Left hindlimb (tissue), 1 donor: Measurements from ENCODE around the gene RPAP3.
"Not testable (repeated sequence)": the region's sequence is repeated elsewhere in the genome, so short reads cannot be mapped to it uniquely, and the experiment has no call there.

Experiments used
- DNase-seq: peaks from one replicate; pipeline ENCODE4 v3.0.0-alpha.2; 2018

Gene RPAP3

DNA sequence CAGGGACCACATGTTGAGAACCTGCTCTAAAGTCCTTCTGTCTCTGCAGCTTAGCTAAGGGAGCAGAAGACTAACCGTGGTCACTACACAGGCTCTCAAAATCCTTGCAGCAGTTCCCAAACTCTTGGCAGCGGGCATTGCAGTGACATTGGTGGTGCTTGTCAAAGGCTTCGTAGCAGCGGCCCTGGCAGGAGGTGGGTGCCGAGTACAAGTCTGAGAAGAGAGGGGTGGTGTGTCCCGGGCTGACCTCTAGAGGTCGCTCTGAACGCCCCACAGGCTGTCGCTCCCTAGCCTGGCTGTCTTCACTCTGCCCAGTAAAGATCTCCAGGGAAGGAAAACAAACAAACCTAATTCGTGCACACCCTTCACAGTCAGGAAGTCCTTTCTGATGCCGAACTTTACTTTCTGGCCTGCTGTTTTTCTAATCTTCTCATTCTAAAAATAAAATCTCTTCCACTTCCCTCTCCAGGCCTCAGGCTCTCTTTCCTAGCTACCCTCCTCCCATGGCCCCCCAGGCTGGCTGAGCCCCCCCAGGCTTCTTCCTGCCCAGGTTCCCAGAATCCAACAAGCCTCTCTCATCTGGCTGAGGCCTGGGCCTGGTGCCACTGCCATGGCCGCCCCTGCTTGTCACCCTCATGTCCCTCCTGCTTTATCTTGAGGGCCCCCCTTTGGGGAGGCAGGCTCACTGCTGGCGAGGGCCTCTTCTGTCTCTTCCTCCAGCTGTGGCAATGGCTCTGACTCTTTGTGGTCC is 11.8 kb upstream of the RPAP3 start:
- peak; percentile 85 for DNase-seq

DNA sequence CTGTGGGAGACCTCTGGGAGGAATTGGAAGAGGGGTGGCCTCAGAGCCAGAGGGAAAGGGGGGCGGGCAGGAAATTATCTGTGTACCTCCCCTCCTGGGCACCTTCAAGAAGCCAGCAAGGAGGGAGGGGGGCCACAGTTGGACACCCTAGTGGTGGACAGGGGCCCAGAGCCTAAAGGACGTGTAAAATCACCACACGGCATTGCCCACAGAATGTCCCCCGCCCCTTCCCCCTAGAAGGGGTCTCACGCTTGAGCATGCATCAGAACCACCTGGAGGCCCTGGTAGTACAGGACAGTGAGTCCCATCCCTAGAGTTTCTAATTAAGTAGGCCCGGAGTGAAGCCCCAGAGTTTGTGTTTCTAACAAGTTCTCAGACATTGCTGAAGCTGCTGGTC is 11.2 kb upstream of the RPAP3 start:
- DNase-seq = no peak

DNA sequence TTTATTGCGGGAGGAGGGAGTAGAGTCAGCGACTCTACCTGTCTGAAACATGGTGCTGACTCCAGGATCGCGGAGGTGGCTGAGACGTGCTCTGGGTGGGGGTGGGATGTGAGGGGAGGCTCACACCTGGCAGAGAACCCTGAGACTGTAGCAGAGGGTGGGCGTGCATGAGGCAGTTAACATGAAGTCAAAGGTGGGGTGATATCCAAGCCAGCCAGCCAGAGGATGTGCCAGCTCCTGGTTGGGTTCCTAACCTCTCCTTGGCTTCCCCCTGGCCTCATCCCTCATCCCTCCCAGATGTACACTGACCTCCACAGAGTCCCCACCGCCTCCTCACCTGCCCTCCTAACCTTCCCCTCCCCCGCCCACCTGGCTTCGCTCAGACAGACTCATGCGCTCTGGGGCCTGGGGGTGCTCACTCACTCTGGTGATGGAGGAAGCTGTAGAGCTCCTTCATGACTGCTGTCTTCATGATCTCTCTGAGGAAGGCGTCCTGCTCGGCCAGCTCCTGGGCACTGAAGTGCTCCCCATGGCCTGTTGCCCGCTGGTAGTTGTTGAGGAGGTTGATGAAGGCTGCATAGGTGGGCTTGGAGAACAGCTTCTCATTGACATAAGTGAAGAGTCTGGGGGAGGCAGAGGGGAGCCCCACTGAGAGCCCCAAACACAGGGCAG is 10.2 kb upstream of the RPAP3 start:
- no peak for DNase-seq

DNA sequence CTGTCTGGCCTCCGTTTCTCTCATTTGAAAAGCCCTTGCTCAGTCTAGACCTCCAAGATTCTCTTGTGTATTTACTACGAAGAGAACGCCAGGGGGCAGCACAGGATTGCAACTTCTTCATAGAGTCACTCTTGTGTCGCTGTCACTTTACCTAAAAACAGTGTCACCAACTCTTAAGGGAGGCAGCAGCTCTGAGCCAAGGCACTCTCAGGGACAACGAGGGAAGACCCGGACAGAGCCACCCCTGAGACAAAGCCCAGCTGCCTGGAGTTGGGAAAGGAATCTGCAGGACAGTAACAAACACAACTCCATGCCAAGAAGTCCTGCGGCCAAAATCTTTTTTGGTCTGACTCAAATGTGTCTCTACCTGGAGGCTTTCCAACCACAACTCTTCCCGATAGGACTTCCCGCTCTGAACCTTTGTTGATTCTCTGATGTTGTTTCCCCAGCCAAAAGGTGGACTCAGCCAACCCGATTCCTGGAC is 9.6 kb upstream of the RPAP3 start:
- peak; percentile 67 for DNase-seq

DNA sequence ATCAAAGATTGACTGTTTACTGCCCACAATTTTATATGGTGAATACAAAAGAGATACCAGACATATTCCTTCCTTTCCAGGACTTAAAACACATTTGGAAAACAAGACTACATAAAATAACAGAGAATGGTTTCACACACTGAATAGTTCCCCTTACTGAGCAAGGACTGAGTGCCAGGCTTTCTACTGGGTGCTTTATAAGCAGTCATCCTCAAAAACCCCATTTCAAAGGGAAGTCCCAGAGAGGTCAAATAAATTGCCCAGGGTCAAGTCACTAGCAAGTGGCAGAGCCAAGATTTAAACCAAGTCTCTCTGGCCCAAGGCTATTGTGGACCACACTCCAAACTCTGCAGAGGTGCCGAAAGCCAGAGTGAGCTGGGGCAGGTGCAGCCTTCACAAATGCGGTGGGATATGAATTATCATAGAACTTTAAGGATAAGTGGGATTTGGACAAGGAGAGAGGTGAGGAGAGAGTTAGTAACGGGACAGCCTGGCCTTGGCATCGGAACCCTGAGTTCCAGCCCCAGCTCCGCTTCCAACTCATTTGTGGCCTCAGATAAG is 9.1 kb upstream of the RPAP3 start:
- DNase-seq = no peak

DNA sequence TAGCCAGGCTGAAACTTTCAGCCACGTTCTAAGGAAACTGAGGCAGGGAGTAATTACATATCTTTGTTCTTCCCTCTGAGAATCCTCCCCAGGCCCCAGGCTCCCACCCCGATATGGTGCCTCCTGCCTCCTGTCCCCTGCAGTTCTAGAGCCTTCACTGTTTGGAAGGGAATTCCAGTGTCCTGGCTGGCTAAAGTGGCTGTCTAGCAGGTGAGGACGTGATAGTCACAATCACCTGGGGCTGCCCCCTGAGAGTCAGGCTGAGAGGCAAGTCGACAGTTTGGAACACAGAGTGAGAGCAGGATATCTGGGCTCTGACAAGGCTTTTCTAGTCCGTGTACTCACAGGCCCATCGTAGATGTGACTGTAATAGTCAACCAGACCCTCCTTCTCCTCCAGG is 6.3 kb upstream of the RPAP3 start:
- no peak for DNase-seq

DNA sequence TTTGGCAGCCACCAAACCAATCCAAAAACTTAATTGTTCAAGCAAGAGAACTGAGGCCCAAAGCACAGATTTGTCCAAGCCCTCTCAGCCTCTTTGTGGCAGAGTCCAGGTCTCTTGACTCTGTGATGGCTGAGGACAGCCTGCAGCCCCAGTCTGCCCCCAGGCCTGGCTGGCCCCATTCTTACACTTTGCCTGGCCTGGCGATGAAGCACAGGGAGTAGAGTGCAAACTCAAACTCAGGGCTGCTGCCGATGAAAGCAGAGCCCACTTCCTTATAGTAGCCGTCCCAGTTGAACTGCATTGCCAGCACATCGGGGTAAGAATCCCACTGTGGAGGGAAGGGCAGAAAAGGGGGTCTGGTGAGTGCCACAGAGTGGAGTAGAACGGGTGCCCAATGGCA is 5.6 kb upstream of the RPAP3 start:
- DNase-seq = no peak

DNA sequence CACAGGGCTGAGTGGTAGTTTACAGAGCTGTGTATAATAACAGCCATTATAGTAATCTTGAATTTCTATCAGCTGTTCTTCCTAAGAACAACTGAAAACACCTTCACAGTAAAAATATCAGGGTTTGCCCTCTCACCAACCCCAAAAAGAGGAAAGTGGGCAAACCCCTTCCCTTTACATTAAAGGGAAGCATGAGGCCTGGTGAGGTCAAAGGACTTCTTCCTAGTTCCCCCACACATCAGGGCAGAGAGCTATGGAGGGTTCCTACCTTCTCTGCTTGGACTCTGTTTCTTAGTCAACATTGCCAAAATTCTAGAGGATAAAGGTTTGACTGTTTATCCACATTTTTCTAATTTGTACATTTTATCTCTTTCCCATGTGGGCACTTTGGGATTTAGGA is 4.4 kb upstream of the RPAP3 start:
- DNase-seq = no peak

DNA sequence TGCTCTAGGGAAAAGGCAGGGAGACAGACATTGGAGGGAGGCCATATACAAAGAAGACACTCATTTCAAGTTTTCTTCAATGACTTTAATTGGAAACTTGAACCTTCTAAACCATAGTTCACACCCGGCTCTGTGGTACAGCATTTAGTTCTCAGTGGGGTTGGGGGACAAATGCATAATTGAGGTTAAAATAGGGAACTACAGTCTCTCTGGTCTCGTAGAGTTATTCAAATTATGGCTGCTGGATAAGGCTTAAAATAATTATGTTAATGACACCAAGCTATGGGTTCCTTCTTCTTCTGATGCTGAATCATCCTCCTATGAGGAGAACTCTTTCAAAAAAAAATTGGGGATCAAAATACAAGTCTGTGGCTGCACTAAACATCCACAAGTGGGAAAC is 3.8 kb upstream of the RPAP3 start:
- no peak for DNase-seq

DNA sequence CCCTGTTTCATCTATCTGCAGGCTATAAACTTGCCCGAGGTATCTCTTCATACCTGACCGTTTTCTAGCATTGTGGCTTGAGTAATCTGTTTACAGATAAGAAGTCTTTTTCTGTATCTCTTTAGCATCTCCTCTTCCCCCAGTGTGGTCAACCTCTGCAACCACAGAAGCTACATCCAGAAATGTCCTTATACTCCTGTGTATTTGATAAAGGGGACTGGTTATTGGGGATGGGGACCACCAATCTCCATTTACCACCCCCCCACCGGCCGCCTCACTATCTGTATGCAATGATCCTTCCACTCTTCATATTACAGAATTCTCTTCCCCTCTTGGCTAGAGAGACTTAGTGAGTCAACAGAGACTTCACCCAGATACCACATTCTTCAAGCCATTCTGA is 3.4 kb upstream of the RPAP3 start:
- no peak for DNase-seq

DNA sequence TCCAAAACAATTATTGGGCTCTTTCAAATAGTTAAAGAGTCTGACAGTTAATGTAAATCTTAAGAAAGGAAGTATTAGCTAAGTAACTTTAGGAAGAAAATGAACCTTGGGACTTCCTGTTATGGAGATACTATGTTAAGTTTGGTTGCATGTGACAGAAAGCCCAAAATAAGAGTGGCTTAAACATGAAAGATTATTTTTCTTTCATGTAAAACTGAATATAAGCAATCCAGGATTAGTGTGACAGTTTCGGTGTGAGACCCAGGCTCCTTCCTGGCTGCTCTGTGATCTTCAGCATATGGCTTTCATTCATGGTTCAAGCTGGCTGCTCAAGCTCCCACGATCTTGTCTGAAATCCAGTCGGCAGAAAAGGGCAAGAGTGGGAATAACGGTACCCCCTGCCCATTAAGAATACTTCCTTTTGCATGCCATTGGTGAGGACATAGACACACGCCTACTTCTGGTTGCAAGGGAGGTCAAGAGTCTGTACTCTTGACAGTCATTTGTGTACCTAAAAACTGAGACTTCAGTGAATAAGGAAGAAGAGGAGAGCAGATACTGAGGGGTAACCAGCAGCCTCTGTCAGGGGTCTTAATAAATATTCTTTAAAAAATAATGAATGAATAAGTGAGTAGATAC is 2.2 kb upstream of the RPAP3 start:
- no peak for DNase-seq

DNA sequence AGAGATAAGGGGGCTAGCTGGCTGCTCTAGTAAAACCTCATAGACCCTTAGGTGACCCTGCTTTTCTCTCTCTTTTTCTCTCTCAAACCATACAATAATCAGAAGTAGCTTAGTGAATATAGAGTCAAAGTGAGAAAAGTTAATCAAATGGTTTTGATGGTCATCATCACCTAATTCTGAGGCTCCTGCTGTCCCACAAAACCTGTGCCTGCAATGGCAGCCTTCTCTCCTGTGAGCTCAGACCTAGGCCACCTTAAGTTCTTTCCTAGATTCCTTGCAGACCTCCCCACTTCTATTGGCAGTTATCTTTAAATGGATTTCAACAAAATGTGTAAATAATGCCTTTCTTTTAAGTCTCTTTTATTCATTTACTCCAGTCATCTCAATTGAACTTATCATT is 1.5 kb upstream of the RPAP3 start:
- no peak for DNase-seq

DNA sequence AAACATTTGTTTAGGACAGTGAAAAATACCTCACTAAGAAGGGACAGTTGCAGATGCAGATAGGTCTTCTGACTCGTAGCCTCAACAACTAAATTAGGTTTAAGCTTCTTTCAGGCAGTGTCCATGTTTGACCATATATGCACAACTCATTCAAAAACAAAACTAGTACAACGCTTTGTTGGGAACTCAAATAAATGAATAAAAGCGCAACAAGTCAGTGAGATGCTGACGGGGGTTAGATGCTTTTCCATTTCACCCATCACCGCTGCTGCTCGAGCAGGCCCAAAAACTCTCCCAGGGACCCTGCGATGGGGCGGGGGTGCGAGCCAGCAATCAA is 633 bp downstream of the RPAP3 start:
- no peak for DNase-seq

DNA sequence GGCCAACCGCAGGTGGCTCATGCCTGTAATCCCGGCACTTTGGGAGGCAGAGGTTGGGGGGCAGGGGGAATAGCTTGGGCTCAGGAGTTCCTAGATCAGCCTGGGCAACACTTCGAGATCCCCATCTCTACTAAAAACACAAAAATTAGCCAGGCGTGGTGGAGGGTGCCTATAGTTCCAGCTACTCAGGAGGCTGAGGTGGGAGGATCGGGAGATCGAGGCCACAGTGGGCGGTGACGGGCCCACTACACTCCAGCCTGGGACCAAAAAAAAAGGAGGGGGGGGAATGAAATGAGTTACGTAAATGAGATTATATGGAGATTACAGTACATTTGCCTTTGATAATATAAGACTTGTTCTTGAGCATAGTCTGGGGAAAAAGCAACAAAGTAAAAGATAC is 1.1 kb downstream of the RPAP3 start:
- DNase-seq = no peak

DNA sequence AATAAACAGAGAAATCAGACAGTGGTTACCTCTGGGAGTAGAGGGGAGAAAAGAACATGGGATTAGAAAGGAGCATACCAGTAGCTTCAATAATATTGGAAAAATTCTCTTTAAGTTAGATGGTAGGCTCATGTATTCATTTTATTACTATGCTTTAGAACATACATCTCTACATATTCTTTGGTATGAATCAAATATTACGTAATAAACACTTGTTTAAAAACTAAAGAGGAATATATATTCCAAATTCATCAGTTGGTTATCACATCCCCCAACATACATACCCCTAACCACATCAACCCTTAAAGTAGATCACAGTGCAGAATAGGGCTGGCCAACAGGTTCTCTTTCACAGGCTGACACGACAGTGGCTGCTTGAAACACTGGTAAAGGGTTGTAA is 5.6 kb downstream of the RPAP3 start:
- DNase-seq = no peak

DNA sequence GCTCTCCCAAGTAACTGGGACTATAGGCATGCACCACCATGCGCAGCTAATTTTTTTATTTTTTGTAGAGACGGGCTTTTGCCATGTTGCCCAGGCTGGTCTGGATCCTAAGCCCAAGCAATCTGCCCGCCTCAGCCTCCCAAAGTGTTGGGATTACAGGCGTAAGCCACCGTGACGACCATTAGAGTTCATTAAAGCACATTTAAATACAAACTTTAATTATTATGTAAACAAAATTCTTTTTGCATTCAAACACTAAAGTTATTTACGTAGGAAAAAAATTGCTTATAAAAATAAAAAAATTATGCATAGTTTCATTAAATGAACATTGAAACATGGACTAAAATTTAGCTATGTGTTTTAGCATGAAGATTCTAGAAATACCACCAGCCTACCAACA is 7.2 kb downstream of the RPAP3 start:
- DNase-seq = no peak

DNA sequence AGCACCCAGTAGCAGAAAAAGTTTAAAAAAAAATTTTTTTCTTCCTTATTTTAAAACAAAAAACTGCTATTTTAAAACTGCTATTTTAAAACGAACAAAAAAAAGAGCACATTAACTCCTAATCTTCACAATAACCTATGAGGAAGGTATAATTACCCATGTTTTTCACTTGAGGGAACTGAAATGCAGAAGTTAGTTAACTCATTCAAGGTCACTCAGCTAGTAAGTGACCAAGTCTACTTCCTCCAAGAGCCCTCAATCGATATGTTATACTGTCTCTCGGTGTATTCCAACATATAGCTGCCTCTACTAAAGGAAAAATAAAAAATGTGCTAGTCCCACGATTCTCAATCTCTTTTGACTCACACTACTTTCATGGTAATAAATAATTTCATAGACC is 7.8 kb downstream of the RPAP3 start:
- DNase-seq = no peak

DNA sequence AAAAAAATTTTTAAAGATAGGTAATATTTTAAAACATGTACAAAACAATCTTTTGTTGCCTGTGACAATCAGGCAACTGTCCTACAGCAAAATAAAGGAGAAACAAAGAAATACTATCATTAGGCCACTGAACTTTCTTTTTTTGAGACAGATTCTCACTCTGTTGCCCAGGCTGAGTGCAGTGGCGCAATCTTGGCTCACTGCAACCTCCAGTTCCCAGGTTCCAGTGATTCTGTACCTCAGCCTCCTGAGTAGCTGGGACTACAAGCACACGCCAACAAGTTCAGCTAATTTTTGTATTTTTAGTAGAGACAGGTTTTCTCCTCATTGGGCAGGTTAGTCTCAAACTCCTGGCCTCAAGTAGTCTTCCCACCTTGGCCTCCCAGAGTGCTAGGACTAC is 16.6 kb downstream of the RPAP3 start:
- DNase-seq = no peak

DNA sequence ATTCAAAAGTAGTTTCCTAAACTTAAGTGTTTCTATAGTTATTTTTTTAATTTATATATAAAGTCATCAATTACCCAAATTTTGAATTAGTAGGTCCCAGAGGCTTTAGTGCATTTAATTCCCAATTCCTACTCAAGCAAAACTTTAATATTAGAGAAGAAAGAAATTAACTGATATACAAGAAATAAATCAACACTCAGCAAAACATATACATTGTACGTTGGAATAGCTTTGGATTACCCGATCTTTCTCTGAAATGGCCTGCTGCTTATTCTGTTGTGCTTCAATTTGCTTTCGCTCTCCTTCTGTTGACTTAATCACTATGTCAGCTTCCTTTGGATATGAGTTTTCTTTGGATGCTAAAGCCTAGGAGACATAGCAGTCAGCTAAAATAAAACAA is 18.2 kb downstream of the RPAP3 start:
- DNase-seq = no peak

DNA sequence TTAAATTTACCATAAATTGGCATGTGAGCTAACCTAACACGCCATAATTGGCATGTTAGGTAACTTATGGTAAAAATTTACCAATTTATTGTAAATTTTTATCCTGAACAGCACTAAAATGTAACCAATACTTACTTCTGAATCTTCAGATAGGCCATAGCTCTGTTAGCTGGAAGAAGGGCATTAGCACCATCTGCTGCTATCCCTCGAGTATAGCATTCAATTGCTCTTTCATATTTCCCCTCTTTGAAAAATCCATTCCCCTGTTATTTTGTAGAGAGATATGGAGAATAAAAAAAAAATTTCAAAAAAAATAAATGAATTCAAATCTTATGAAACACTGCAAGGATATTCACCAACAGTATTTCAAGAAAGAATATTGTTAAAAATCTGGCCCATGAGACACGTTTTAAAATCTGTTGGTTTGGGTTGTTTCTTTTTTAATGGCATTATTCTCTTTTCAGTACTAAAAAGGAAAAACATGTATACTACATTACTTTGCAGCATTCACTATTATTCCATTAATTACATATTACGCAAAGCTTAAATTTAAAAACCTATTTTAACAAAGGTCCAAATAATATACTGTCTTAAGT is 19.1 kb downstream of the RPAP3 start:
- DNase-seq = no peak

DNA sequence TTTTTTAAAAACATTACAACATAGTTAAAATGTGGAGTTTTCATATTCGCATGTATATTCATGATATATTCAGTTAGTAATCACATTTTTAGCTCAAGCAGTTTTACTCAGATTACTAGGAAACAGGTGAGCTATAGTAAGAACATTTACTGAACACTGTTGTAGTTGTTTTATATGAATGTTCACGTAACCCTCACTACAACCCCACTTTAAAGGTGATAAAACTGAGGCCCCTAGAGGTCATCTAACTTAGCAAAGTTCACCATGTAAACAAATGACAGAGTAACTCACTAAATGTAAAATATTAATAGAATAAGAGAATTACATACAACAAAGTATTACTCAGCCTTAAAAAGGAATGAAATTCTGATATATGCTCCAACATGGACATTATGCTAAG is 26.0 kb downstream of the RPAP3 start:
- no peak for DNase-seq

DNA sequence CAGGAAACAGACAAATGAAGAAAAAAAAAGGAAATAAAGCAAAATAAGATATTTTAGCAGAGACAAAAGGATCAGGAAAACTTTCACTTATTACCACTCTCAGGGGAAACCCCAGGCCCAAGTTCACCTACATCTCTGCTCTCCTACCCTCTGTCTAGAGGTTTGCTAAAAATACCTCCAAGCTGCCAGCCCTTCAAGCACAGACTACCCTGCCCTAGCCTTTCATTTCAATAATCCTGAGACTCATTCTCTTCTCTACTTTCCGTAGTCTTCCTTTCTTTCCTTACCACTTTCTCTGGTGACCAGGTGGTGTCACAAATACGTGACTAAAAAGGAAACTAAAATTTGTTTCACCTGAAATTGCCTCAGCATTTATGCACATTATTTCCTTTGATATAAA is 33.8 kb downstream of the RPAP3 start:
- no peak for DNase-seq

DNA sequence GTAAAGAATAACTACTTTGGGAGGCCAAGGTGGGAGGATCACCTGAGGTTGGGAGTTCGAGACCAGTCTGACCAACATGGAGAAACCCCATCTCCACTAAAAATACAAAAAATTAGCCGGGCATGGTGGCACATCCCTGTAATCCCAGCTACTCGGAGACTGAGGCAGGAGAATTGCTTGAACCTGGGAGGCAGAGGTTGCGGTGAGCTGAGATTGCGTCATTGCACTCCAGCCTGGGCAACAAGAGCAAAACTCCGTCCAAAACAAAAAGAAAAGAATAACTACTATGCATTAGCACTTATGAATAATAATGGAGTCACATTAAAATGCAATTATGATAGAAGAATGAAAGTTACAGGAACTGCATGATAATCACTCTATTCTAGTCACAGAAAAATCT is 37.9 kb downstream of the RPAP3 start:
- not testable (repeated sequence) for DNase-seq
